ENCODE data around the gene BCL11B.
A peak's percentile ranks its signal among the peaks of the same experiment; 100 is the strongest.

BCL11B gene

DNA sequence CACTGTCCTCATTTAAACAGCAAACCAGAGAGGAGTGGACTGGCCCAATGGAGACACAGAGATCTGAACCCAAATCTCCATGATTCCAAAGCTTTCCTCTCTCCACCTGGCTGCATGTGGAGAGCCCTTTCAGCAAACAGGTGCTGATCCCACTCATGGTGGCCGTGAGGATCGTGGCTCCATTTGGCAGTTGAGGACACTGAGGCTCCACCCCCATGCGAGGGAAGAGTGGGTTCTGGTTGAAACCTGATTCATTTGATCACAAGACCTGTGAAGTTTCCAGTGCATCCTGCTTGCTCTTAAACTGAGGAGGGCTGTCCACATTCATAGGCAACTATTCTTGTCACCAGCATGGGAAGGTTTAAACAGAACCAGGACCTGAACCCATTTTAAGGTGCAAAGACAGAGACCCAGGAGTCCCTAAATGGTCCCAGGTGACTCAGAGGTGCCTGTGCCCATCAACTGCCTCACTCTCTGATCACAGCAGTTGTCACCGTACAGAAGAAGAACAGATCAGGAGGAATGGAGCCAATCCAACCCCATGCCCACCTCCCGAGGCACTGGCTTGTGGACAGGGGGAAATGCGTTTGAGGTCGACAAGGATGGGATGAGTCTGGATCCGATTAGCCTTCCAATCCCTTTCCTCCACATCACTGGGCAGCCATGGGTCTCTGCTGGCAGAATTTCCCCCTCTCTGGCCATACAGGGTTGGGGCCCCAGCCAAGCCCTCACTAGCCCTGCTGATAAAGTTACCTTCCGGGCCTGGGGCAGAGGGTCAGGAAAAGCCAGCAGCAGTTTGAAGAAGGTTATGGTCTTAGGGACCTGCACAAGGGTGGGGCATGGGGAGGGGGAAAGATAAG lies 45.5 kb upstream of the BCL11B start:
- H3K27ac ChIP-seq: no peak overlapping the region
- H3K4me3 ChIP-seq: no peak overlapping the region
- TF ChIP-seq, protein P1, sequence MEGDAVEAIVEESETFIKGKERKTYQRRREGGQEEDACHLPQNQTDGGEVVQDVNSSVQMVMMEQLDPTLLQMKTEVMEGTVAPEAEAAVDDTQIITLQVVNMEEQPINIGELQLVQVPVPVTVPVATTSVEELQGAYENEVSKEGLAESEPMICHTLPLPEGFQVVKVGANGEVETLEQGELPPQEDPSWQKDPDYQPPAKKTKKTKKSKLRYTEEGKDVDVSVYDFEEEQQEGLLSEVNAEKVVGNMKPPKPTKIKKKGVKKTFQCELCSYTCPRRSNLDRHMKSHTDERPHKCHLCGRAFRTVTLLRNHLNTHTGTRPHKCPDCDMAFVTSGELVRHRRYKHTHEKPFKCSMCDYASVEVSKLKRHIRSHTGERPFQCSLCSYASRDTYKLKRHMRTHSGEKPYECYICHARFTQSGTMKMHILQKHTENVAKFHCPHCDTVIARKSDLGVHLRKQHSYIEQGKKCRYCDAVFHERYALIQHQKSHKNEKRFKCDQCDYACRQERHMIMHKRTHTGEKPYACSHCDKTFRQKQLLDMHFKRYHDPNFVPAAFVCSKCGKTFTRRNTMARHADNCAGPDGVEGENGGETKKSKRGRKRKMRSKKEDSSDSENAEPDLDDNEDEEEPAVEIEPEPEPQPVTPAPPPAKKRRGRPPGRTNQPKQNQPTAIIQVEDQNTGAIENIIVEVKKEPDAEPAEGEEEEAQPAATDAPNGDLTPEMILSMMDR (IDR thresholded peaks at IDR 0.05): no peak
- DNase-seq (ENCODE audit: low spot score): peak; percentile 31

DNA sequence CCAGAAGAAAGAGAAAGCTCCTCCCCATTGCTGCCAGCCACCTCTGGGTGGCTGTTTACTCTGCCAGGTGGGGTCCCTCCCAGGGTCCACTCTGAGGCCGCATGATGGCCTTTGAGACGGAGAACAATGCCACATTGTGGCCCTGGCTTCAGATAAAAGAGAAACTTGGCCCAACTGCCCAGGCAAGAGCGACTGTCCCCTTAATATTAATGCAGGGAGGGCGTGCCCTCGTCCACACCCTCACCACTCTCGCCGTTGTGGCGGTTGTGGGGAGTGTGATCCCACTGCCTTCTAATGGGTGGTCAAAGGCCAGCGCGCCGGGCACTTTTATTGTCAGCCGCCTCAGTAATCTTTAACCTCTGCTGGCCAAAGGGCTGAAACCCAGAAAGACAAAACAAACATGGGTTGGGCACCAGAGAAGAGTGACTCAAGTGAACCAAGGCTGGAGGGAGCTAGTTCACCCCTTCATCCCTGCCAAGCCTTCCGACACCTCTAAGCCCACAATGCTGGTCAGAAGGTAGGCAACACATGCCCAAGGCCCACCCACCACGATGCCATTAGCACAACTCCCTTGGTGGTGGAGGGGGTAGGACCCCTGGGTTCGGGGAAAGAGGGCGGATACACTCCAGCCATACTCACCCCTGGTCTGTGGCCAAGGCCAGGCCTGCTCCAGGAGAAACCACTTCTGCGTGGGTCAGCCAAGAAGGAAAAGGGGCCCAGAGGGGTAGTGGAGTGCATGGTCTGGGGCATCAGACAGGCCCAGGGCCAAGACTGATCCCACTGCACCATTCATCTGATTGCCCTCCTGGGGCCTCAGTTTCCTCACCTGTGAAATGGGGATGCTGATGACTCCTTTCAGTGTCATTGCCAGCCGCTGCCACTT lies 44.5 kb upstream of the BCL11B start:
- no peak overlapping the region for H3K27ac ChIP-seq
- TF ChIP-seq, protein P1 (IDR thresholded peaks at IDR 0.05): no peak
- no peak for DNase-seq (ENCODE audit: low spot score)
- H3K4me3 ChIP-seq: no peak overlapping the region

DNA sequence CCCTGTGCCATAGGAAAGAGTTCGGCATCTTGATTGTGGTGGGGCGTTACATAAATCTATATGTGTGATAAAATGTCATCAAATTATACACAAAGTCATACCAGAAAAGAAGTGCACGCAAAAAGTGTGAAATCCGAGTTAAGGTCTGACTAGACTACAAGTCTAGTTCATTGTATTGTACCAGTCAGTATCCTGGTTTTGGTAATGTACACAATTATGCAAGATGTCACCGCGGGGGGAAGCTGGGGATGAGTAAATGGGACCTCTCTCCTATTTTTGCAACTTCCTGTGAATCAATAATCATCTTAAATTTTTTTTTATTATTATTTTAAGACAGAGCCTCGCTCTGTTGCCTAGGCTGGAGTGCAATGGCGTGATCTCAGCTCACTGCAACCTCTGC lies 43.2 kb upstream of the BCL11B start:
- TF ChIP-seq, protein P1 (IDR thresholded peaks at IDR 0.05): no peak
- H3K4me3 ChIP-seq: no peak overlapping the region
- no peak for DNase-seq (ENCODE audit: low spot score)
- no peak overlapping the region for H3K27ac ChIP-seq

DNA sequence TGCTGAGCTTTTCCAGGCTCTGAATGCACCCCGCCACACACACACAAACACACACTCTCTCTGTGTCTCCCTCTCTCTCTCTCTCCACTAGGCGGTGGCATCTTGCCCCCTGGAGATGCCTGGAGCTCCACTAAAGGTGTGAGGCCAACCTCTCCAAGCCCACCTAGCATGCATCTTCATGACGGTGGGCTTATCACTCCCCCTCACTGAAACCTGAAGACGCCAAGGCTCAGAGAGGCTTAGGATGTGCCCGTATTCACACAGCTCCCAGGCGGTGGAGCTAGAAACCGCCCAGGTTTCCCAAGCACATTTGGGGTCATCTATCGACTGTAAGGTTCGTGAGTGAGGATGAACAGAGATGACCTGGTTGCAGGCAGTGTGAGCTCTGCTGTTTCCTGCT lies 42.6 kb upstream of the BCL11B start:
- TF ChIP-seq, protein P1 (IDR thresholded peaks at IDR 0.05): no peak
- H3K27ac ChIP-seq: no peak overlapping the region
- H3K4me3 ChIP-seq: no peak overlapping the region
- DNase-seq (ENCODE audit: low spot score): no peak

DNA sequence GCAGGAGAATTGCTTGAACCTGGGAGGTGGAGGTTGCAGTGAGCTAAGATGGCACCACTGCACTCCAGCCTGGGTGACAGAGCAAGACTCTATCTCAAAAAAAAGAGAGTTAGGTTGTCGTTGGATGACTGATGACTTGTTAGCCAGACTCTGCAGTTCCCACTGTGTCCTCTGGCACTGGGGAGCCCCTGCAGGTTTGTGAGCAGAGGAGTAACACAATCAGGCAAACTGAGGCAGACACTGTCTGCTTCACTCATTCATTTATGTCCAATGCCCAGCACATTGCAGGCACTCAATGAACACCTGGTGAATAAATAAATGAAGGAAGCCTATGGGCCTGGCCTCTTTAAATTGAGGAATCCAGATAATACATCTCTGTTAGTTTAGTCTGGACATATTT lies 41.2 kb upstream of the BCL11B start:
- TF ChIP-seq, protein P1 (IDR thresholded peaks at IDR 0.05): no peak
- Histone ChIP-seq H3K4me3 (no peak overlapping the region), H3K27ac (no peak overlapping the region)
- DNase-seq (ENCODE audit: low spot score): no peak

DNA sequence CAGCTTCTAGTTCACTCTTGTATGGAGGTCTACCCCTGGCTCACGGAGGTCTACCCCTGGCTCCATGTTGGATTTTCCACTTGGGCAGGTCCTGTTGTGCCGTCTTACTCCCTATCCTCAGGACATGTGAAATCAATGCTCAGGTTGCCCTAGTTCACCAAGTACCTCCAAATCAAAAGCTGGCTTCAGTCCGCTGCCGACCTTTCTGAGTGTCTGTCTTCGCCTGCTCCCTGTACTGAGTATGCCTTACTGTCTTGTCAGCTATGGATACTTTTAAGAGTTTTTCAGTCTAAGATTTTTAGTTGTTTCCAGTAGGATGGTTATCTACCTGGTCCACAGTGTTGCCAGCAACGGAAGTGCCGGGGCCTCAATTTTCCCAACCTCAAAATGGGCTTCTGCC lies 40.1 kb upstream of the BCL11B start:
- no peak overlapping the region for H3K27ac ChIP-seq
- no peak overlapping the region for H3K4me3 ChIP-seq
- TF ChIP-seq, protein P1 (IDR thresholded peaks at IDR 0.05): no peak
- no peak for DNase-seq (ENCODE audit: low spot score)

Measured in coronary artery (tissue), 2 donors.